GM21576 (cell line): ENCODE results near the gene PCDHB6.
"Not testable (repeated sequence)": the region's sequence is repeated elsewhere in the genome, so short reads cannot be mapped to it uniquely, and the experiment has no call there.

Experiments used
- ATAC-seq: cut with Tn5 transposase; IDR thresholded peaks from one replicate; pipeline ENCODE4 v1.9.1; 2021; ENCODE audit warnings: mild to moderate bottlenecking, moderate library complexity; ENCODE audit not compliant: unreplicated experiment

PCDHB6 gene

DNA sequence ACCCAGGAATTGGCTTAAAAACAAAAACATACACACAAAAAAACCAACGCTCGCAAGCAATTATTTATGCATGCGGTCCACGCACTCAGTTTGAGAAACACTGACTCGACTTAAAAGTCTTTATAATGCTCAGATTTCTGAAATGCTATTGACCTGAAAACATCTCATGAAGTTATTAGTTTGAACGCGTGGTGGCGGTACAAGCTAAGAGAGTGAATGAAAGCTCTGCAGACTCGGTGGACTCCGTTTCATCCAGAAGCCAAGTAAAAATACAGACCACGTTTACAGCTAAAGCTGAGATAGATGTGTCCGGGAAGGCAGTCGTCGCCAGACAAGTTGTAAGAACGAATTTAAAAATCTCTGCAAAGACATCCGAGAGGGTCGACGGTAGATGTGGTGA, at the start of gene PCDHB6:
Gene PCDHB6 (plus strand): TSS at position 246 of the 400 bp plus-strand sequence. CDS start 201 bp downstream, outside the sequence.
- no peak for ATAC-seq

DNA sequence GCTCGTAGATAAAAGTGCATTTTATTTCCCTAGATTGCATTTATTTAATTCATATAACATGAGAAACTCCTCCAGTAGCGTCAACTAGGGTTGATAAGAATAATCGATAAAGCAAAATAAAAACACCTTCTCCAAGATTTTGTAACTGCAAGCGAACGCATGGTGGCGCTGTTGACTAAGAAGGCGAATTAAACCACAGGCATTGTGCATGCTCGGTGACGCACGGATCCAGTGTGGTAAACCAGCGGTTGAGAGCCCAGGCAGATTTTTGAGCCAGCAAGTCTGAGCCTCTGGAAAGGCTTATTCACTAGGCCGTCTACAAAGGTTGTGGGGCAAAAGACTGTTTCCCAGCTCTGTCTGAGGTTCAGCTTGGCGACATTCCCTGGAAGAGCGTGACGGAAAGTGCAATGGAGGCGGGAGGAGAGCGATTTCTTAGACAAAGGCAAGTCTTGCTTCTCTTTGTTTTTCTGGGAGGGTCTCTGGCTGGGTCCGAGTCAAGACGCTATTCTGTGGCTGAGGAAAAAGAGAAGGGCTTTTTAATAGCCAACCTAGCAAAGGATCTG, 49.5 kb upstream of the PCDHB6 start, which contains the start of gene PCDHB3:
Gene PCDHB3 (plus strand): TSS at position 231 of the 563 bp plus-strand sequence. CDS start 177 bp downstream, at position 408.
- ATAC-seq = no peak

DNA sequence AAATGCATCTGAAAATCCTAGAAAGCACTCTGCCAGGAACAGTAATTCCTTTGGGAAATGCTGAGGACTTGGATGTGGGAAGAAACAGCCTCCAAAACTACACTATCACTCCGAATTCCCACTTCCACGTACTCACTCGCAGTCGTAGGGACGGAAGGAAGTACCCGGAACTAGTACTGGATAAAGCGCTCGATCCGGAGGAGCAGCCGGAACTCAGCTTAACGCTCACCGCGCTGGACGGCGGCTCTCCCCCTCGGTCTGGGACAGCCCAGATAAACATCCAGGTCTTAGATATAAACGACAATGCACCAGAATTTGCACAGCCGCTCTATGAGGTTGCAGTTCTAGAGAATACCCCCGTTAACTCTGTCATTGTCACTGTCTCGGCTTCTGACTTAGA, 48.8 kb upstream of the PCDHB6 start:
- ATAC-seq = no peak

DNA sequence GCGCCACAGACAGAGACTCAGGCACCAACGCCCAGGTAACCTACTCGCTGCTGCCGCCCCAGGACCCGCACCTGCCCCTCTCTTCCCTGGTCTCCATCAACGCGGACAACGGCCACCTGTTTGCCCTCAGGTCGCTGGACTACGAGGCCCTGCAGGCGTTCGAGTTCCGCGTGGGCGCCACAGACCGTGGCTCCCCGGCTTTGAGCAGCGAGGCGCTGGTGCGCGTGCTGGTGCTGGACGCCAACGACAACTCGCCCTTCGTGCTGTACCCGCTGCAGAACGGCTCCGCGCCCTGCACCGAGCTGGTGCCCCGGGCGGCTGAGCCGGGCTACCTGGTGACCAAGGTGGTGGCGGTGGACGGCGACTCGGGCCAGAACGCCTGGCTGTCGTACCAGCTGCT, 47.8 kb upstream of the PCDHB6 start:
- not testable (repeated sequence) for ATAC-seq

DNA sequence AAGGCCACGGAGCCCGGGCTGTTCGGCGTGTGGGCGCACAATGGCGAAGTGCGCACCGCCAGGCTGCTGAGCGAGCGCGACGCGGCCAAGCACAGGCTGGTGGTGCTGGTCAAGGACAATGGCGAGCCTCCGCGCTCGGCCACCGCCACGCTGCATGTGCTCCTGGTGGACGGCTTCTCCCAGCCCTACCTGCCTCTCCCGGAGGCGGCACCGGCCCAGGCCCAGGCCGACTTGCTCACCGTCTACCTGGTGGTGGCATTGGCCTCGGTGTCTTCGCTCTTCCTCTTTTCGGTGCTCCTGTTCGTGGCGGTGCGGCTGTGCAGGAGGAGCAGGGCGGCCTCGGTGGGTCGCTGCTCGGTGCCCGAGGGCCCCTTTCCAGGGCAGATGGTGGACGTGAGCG, 47.4 kb upstream of the PCDHB6 start:
- not testable (repeated sequence) for ATAC-seq

DNA sequence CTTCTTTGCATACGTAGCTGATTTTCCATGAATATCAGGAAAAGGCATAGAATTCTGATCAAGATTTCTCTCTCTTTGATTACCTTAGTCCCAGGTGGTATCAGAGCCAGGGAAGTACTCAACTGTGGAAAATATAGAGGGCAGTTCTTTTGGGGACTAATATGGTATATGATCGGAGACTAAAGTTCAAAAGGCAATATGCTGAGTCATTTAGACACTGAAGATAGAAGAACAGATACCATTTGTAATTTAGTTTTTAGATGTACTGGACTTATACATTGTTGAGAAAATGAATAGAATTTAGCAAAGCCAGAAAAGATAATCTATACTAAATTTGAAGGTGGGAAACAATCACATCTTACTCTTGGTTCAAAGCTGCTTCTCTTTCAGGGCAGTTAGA, 44.5 kb upstream of the PCDHB6 start:
- no peak for ATAC-seq

DNA sequence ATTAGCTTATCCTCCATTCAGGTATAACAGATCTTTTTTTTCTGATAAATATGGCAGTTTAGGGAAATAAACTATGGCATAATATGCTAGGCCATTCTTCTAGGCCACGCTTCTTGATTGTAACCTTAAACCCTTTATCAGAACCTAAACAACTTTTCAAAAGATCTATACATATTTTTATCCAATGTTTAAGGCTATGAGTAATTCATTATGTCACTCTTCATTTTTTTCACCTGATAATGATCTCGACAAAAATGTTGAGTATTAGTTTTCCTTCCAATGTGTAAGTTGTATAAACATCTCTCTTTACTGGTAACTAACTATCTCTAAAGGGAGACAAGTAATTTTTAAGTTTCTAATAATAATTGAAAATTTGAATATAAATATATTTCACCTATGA, 30.6 kb upstream of the PCDHB6 start:
- ATAC-seq = no peak

DNA sequence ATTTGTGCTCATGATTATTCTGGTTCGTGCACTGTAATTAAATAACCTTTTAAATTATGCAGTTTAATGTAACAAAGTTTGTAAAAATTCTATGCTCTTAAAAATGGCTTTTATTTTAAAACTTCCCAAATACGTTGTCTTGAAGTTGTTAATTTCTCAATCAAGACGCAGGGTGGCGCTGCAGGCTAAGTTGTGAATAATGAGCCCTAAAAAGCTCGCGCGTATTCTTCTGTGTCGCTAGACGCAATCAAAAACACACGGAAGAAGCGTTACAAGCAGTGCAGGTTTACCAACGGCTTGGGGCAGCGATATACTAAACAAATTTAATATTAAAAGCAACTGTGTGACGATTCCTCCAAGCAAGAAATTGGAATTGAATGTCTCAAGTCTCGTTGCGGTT, 28.3 kb upstream of the PCDHB6 start, which contains the start of gene PCDHB4:
Gene PCDHB4 (plus strand): TSS at position 256 of the 400 bp plus-strand sequence. CDS start 181 bp downstream, outside the sequence.
- no peak for ATAC-seq

DNA sequence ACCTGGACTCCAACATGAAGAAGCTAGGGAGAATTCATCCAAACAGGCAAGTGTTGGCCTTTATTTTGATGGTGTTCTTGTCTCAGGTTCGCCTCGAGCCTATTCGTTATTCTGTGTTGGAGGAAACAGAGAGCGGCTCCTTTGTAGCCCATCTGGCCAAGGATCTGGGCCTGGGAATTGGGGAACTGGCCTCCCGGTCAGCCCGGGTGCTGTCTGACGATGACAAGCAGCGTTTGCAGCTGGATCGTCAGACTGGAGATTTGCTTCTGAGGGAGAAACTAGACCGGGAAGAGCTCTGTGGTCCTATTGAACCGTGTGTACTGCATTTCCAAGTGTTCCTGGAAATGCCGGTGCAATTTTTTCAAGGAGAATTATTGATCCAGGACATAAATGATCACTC, 27.9 kb upstream of the PCDHB6 start:
- ATAC-seq = no peak

DNA sequence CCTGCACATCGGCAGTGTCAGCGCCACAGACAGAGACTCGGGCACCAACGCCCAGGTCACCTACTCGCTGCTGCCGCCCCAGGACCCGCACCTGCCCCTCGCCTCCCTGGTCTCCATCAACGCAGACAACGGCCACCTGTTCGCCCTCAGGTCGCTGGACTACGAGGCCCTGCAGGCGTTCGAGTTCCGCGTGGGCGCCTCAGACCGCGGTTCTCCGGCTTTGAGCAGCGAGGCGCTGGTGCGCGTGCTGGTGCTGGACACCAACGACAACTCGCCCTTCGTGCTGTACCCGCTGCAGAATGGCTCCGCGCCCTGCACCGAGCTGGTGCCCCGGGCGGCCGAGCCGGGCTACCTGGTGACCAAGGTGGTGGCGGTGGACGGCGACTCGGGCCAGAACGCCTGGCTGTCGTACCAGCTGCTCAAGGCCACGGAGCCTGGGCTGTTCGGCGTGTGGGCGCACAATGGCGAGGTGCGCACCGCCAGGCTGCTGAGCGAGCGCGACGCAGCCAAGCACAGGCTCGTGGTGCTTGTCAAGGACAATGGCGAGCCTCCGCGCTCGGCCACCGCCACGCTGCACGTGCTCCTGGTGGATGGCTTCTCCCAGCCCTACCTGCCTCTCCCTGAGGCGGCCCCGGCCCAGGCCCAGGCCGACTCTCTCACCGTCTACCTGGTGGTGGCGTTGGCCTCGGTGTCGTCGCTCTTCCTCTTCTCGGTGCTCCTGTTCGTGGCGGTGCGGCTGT, 26.3 kb upstream of the PCDHB6 start:
- ATAC-seq = not testable (repeated sequence)

DNA sequence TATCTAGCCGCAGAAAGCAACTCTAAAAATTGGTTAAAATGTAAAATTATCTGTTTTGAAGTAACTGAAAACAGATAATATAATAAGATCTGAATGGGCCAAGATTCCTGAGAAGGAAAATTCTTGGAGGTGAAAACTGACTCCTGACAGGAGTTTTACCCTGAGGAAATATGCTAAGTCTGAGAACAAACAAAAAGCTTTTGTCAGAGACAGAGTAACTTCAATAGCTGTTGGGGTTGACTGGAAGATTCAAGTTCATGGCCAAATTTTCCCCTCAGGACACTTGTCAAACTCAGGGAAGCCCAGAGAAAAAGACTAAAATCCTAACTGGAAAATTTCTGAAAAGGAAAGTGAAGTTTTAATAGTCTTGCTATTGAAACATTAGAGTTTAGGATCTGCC, 22.6 kb upstream of the PCDHB6 start:
- no peak for ATAC-seq

DNA sequence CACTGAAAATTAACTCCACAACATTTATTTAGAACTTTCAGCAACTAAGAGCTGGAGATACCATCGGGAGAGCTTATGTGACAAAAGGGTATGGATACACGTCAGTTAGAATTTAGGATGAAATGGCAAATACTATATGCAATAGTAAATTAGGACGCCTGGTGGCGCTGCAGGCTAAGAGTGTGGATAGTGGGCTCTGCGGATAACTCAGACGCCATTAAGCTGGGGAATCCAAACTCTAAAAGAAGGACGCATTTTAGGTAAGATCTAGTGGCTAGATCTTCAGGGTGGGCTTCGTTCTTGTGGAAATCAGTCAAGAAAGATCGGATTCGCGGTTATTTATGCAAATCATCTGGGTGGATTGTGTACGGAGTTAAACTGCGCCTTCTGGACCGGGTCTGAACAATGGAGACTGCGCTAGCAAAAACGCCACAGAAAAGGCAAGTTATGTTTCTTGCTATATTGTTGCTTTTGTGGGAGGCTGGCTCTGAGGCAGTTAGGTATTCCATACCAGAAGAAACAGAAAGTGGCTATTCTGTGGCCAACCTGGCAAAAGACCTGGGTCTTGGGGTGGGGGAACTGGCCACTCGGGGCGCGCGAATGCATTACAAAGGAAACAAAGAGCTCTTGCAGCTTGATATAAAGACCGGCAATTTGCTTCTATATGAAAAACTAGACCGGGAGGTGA, 14.7 kb upstream of the PCDHB6 start, which contains the start of gene PCDHB5:
Gene PCDHB5 (plus strand): TSS at position 177 of the 688 bp plus-strand sequence. CDS start 229 bp downstream, at position 406.
- ATAC-seq = no peak

DNA sequence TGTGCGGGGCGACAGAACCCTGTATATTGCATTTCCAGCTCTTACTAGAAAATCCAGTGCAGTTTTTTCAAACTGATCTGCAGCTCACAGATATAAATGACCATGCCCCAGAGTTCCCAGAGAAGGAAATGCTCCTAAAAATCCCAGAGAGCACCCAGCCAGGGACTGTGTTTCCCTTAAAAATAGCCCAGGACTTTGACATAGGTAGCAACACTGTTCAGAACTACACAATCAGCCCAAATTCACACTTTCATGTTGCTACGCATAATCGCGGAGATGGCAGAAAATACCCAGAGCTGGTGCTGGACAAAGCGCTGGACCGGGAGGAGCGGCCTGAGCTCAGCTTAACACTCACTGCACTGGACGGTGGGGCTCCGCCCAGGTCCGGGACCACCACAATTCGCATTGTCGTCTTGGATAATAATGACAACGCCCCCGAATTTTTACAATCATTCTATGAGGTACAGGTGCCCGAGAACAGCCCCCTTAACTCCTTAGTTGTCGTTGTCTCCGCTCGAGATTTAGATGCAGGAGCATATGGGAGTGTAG, 14.1 kb upstream of the PCDHB6 start:
- no peak for ATAC-seq

DNA sequence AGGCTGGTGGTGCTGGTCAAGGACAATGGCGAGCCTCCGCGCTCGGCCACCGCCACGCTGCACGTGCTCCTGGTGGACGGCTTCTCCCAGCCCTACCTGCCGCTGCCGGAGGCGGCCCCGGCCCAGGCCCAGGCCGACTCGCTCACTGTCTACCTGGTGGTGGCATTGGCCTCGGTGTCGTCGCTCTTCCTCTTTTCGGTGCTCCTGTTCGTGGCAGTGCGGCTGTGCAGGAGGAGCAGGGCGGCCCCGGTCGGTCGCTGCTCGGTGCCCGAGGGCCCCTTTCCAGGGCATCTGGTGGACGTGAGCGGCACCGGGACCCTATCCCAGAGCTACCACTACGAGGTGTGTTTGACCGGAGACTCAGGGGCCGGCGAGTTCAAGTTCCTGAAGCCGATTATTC, 12.5 kb upstream of the PCDHB6 start:
- not testable (repeated sequence) for ATAC-seq

DNA sequence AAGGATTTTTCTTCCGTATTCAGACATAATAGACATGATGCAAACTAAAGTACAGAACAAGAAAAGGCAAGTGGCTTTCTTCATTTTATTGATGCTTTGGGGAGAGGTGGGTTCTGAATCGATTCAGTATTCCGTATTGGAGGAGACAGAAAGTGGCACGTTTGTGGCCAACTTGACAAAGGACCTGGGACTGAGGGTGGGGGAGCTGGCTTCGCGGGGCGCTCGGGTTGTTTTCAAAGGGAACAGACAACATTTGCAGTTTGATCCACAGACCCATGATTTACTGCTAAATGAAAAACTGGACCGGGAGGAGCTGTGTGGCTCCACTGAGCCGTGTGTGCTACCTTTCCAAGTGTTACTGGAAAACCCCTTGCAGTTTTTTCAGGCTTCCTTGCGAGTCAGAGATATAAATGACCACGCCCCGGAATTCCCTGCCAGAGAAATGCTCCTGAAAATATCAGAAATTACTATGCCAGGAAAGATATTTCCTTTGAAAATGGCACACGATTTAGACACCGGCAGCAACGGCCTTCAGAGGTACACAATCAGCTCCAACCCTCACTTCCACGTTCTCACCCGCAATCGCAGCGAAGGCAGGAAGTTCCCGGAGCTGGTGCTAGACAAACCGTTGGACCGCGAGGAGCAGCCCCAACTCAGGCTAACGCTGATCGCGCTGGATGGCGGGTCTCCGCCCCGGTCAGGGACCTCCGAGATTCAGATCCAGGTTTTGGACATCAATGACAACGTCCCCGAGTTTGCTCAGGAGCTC, 551 bp downstream of the PCDHB6 start:
- ATAC-seq = no peak

DNA sequence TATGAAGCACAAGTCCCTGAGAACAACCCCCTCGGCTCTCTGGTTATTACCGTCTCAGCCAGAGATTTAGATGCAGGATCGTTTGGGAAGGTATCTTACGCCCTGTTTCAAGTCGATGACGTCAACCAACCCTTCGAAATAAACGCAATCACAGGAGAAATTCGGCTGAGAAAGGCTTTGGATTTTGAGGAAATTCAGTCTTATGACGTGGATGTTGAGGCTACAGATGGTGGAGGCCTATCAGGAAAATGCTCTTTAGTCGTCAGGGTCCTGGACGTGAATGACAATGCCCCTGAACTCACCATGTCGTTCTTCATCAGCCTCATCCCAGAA, 1.1 kb downstream of the PCDHB6 start:
- ATAC-seq = no peak

DNA sequence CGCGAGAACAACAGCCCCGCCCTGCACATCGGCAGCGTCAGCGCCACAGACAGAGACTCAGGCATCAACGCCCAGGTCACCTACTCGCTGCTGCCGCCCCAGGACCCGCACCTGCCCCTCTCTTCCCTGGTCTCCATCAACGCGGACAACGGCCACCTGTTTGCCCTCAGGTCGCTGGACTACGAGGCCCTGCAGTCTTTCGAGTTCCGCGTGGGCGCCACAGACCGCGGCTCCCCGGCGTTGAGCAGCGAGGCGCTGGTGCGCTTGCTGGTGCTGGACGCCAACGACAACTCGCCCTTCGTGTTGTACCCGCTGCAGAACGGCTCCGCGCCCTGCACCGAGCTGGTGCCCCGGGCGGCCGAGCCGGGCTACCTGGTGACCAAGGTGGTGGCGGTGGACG, 1.8 kb downstream of the PCDHB6 start:
- ATAC-seq = not testable (repeated sequence)

DNA sequence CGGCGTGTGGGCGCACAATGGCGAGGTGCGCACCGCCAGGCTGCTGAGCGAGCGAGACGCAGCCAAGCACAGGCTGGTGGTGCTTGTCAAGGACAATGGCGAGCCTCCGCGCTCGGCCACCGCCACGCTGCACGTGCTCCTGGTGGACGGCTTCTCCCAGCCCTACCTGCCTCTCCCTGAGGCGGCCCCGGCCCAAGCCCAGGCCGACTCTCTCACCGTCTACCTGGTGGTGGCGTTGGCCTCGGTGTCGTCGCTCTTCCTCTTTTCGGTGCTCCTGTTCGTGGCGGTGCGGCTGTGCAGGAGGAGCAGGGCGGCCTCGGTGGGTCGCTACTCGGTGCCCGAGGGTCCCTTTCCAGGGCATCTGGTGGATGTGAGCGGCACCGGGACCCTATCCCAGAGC, 2.2 kb downstream of the PCDHB6 start:
- ATAC-seq = not testable (repeated sequence)

DNA sequence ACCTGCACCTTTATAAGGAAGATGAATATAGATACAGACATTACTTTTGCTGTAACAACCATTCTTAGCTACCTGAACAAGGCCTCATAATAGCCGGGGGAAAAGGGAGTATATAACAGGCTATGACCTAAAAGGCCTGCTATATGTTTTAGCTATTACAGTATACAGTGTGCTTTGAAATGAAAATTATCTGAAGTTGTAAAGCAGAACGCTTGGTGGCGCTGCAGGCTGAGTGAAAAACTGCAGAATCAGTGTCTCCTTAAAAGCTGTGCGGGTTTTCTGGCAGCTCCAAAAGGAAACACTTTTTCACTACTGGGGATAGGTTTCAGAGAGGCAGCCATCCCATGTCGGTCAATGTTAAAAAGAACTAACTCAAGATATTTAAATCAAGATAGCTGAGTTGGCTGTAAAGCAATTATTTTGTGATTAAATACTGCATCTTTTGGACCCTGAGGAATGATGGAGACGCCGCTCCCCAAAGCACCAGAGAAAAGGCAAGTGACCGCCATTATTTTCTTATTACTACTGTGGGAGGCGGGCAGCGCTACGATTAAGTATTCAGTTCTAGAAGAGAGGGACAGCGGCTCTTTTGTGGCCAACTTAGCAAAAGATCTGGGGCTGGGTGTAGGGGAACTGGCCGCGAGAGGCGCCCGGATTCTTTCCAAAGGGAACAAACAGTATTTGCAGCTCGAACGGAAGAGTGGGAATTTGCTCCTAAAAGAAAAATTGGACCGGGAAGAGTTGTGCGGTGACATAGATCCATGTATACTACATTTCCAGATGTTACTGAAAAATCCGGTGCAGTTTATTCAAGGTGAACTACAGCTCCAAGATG, 5.9 kb downstream of the PCDHB6 start:
- ATAC-seq = no peak

DNA sequence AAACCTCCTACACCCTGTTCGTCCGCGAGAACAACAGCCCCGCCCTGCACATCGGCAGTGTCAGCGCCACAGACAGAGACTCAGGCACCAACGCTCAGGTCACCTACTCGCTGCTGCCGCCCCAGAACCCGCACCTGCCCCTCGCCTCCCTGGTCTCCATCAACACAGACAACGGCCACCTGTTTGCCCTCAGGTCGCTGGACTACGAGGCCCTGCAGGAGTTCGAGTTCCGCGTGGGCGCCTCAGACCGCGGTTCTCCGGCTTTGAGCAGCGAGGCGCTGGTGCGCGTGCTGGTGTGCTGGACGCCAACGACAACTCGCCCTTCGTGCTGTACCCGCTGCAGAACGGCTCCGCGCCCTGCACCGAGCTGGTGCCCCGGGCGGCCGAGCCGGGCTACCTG, 7.5 kb downstream of the PCDHB6 start:
- ATAC-seq = not testable (repeated sequence)
